ENCODE data around the gene ATP1B1.
"Not testable (repeated sequence)": the region's sequence is repeated elsewhere in the genome, so short reads cannot be mapped to it uniquely, and the experiment has no call there.

Gene ATP1B1

GRCh38 chr1:169118227-169118626 is 11.7 kb downstream of the ATP1B1 start:
- no peak for FAIRE-seq

- FAIRE-seq = no peak
Observed at GRCh38 chr1:169119405-169119804, 12.9 kb downstream of the ATP1B1 start.

GRCh38 chr1:169120066-169120465 is 13.6 kb downstream of the ATP1B1 start:
- FAIRE-seq = no peak

DNA sequence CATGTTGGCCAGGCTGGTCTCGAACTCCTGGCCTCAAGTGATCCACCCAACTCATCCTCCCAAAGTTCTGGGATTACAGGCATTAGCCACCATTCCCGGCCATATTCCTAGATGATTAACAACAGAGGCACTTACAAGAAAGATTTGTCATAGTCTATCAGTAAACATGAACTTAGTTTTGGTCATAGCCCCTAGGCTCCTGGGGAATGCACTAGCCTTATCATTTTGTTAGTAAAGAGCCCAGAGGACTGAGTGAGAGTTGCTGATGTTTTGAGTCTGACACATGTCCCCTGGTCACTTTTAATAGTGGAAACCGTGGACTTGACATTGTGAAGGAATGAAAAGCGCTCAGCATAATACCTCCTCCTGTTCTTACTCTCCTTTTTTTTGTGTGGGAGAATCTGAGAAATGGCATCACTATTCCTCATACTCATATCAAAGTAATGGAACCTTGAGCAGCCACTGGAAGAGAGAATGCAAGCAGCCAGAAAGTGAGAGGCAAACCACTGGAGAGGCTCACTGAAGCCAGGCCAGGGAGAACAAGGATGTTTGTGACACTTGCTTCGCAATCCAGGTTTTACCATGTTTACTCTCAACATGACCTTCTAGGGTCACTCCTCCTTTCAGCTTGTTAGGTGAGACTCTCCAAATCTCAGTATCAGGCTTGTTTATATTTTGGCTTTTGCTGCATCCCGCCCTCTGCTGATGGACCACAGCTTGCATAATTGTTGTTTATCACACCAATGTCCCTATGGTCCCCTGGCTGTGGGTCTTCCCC is 14.8 kb downstream of the ATP1B1 start:
- FAIRE-seq = no peak

- FAIRE-seq = no peak
Observed at GRCh38 chr1:169122976-169123375, 16.5 kb downstream of the ATP1B1 start.

GRCh38 chr1:169124459-169124858 is 18.0 kb downstream of the ATP1B1 start:
- no peak for FAIRE-seq

DNA sequence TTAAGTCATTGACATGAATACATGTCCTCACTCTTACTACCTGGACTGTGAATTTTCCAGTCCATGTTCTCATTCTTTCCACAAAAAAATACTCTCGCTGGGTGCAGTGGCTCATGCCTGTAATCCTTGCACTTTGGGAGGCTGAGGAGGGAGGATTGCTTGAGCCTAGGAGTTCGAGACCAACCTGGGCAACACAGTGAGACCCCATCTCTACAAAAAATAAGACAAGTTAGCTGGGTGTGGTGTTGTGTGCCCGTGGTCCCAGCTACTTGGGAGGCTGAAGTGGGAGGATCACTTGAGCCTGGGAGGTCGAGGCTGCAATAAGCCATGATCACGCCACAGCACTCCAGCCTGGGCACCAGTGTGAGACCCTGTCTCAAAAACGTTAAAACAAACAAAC is 19.1 kb downstream of the ATP1B1 start:
- not testable (repeated sequence) for FAIRE-seq

- no peak for FAIRE-seq
Observed at GRCh38 chr1:169126335-169126734, 19.8 kb downstream of the ATP1B1 start.

DNA sequence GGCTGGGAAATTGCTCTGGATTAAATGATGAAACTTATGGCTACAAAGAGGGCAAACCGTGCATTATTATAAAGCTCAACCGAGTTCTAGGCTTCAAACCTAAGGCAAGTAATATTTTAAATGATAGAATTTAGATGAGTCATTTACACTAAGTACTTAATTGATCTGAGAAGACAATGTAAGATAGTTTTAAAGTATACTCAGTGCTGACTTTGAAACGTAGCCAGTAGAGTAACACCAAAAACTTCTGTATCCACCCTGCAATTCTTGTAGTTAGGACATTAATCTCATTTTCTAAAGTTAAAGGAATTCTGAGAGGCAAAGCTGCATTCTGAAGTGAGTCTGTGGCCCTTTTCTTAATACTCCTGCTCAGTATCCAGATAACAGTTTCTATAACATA is 20.8 kb downstream of the ATP1B1 start:
- FAIRE-seq = no peak

GRCh38 chr1:169128562-169128961 is 22.1 kb downstream of the ATP1B1 start:
- no peak for FAIRE-seq

- no peak for FAIRE-seq
Observed at GRCh38 chr1:169129109-169129784, 22.8 kb downstream of the ATP1B1 start.

GRCh38 chr1:169130683-169131082 is 24.2 kb downstream of the ATP1B1 start:
- FAIRE-seq = no peak

- FAIRE-seq = no peak
Observed at GRCh38 chr1:169132512-169133227, 26.2 kb downstream of the ATP1B1 start.

GRCh38 chr1:169133228-169133576 is 26.7 kb downstream of the ATP1B1 start:
- FAIRE-seq = no peak

DNA sequence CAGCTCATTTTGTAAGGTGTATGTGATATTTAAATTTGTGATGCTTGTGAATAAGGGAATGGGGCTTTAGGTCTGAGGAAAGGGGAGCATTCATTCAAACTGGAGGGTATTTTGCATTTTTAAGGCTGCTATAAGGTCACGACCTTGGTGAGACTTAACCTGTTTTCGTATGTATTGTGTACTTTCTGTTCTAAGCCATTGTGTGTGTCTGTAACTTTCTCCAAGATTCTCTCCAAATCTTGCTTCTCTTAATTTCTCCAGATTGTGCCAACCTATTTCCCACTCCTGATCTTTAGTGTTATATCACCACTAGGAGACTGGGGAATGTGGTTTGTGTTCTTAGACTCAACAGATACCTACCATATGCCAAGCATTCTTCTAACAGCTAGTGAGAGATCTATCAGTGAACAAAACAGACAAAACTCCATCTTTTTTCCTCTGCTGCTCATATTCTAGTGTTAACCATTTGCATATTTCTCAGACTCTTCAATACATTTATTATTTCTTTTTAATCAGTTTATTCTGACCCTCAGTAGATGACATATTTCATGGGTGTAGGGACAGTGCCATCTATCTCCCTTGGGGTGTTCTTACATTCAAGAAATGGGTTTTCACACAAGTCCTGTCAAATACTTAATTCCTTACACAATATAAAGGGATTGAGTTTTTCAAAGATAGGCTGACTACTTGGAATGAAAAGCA is 27.5 kb downstream of the ATP1B1 start:
- no peak for FAIRE-seq

- no peak for FAIRE-seq
Observed at GRCh38 chr1:169137357-169137756, 30.9 kb downstream of the ATP1B1 start.

- FAIRE-seq = no peak
Observed at GRCh38 chr1:169138866-169139670, 32.6 kb downstream of the ATP1B1 start.

GRCh38 chr1:169141356-169141755 is 34.9 kb downstream of the ATP1B1 start:
- FAIRE-seq = no peak

DNA sequence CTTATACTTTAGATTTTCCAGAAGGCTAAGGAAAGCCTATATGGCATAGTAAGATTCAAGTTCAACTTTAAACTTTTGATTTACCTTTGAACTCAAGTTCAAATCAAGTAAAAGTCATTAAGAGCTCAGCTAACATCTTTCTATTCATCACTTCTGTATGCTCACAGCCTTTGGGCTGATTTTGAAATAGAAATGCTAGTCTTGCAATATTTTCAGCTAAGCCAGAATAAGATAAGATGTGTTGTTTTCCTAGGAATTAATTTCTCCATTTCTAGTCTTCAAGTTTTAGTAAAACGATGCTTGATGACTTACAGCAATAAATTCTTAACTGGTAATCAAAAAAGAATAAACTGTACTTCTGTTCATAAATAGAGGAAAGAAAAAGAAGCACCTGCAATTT is 35.6 kb downstream of the ATP1B1 start:
- FAIRE-seq = no peak

DNA sequence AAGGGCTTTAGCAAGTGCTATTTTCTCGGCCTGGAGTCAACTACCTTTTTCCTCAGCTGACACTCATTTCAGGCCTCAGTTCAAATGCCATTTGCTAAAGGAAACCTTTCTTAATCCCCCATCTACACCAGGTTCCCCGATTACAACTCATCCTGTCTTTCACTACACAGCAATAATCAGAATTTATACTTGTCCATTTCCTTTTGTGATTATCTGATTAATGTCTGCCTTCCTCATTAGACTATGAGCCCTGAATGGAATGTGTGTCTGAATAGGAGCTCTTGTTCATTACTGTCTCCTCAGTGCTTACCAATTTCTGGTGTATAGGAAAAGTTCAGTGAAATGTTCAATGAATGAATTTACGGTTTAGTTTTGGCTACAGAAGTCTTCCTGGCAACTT is 36.9 kb downstream of the ATP1B1 start:
- no peak for FAIRE-seq

DNA sequence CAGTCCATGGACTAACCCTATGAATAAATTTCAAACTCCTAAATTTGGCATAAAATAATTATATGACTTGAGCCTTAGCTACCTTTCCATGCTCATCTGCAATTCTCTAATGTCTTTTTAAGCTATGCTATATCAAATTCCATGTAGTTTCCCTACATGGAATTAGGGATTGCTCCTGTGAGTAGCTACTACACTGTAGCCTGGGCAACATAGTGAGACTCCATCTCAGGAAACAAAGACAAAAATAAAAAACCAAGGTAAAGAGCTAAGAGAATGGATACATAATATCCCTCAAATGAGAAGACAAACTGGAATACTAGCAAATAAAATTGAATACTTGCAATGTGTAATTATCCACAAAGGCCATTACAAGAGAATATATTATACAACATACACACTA is 37.5 kb downstream of the ATP1B1 start:
- no peak for FAIRE-seq

DNA sequence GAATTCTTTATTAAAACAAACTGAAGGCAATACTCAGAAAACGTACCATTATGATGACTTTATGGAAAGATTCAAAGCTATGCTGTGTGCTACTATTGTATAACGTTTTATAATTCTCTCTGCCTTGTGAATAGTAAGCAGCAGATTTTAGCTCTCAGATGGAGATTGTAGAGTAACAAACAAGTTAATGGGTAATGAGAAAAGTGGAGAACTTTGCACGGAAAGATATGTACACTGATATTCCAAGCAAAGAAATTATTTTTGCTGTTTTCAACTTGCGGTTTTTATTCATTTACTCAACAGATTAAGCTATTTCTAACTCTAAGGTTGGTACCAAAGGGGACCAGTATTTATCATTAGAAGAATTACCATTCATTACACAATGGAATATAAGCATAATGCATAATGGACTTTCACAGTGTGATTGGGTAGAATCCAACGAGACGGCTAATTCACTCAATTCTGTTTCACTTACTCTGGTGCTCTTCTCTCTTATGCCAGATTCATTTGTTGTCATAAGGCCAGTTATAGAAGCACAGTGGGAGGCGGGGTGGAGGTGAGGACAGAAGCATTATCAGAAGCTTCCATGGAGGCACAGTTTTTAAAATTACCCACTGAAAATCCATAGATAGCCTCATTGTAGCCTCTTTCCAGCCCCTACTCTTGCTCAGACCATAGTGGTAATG is 38.6 kb downstream of the ATP1B1 start:
- FAIRE-seq = no peak

Measured in G401.6 (cell line).